NCI-H2081 treated with DMSO at 0.1 percent for 48 hours (cell line): Measurements from ENCODE around the gene KRT2.
"Not testable (repeated sequence)": the region's sequence is repeated elsewhere in the genome, so short reads cannot be mapped to it uniquely, and the experiment has no call there.

Source experiments
- DNase-seq: peaks from one replicate; lab custom pipeline; 2025; lab: John Stamatoyannopoulos, UW

KRT2 gene

DNA sequence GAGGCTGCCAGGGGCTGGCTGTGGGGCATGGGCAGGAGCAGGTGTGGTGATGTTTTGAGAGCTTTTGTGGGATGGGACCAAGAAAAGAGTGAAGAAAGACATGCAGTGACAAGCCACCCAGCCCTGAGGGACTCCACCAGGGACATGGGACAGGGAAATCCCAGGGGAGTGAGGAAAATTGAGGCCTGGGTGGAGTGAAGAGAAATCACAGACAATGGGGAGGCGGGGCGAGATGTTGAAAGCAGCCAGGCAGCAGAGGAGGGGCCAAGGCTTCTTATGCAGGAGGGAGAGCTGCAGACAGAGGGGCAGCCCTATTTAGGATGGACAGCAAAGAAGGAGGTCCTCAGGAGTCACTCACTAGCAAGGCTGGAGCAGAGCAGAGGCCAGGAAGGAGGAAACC is 32.4 kb upstream of the KRT2 start:
- no peak for DNase-seq

DNA sequence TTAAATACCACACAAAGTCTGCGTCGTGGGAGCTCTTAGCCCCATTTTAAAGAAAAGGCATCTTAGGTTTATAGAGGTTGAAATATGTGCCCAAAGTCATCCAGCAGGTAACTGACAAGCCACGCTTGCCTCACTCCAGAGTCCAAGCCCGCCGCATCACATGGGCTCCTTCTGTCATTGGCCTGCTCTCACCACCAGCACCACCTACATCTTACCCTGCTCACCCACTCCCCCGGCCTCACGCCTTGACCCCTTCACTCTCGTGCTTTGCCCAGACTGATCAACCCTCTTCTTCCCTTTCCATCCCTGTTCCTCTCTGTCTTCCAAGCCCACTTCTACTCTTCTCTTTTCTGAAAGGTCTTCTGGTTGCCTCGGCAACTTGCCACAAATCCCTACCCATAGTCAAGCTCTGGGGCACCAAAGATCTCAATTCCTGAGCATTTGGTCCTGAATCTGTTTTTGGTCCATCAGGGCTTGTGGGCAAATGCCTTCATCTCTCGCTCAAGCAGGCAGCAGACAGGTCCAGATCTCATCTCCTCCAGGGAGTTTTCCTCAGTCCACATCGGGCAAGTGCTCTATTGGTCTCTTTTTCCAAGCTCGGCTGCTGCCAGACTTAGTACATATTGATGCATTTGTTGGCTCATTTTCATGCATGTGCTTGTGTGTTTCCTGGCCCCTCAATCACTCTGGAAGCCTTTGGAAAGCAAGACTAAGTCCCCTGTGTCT is 31.7 kb upstream of the KRT2 start:
- no peak for DNase-seq

GRCh38 chr12:52682938-52683574 is 31.0 kb upstream of the KRT2 start:
- no peak for DNase-seq

- DNase-seq: no peak
Observed at GRCh38 chr12:52682381-52682660, 30.3 kb upstream of the KRT2 start.

DNA sequence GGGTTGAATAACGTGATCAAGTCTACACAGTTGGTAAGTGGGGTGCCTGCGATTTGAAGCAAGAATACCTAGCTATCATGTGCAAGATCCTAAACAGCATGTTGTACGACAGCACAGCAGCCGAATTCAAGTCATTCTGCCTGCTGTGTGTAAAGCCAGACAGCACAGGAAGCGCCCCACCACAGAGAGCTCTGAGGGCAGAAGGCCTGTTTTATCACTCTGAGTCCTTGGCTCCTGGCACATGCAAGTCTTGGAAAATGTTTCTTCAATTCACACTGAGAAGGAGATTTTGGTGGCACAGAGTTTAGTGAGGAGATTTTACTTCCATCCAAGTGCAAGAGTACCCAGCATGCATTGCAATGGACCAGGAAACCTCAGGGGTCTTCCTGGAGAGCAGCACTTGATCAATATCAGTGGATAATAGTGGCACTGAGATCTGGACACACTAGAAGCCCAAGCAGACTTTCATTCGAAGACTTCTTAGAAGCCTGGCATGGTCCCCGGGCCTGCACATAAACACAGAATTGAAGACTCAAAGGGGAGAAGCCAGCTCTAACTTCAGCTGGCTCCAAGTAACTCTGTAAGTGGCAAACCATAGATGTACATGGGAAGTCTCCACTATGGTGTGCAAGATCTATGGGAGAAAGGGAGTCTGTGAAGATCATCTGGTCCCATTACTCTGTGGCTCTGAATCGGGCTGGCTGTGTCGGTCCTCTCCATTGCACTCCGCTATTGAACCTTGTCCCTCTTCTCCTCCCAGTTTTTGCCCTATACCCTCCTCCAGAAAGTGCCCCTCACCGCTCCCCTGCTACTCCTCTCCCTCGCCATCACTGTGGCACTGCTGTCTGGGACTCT is 29.7 kb upstream of the KRT2 start:
- DNase-seq: no peak

GRCh38 chr12:52680363-52680762 is 28.4 kb upstream of the KRT2 start, which contains the start of gene KRT1:
KRT1 (minus strand) TSS chr12:52680407; CDS start chr12:52680348, 59 bp downstream.
- no peak for DNase-seq

DNA sequence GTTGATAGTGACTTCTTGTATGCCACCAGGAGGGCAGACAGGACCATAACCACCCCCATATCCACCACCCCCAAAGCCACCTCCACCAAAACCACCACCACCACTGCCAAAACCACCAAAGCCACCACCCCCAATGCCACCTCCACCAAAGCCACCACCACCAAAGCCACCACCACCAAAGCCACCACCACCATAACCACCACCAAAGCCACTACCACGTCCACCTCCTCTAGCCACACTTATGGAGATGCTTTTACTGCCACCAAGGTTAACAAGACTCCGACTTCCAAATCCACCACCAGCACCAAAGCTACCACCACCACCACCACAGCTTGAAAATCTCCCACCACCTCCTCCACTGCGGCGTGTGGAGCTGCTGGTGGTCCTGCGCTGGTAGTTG is 27.9 kb upstream of the KRT2 start:
- DNase-seq: no peak

- no peak for DNase-seq
Observed at GRCh38 chr12:52677671-52678070, 25.7 kb upstream of the KRT2 start.

- DNase-seq: no peak
Observed at GRCh38 chr12:52677126-52677525, 25.1 kb upstream of the KRT2 start.

DNA sequence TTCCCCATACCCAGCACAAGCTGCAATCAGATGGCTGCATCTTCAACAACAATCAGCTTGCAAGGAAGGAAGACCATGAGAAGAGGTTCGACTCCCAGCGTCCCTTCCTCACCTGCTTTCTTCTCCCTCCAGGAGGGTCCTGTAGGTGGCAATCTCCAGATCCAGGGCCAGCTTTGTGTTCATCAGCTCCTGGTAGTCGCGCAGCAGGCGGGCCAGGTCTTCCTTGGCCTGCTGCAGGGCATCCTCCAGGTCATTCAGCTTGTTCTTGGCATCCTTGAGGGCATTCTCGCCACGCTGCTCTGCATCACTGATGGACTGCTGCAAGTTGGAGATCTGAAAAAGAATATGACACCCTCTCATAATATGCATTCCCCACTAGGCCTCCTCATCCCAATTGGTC is 24.2 kb upstream of the KRT2 start:
- DNase-seq: no peak

DNA sequence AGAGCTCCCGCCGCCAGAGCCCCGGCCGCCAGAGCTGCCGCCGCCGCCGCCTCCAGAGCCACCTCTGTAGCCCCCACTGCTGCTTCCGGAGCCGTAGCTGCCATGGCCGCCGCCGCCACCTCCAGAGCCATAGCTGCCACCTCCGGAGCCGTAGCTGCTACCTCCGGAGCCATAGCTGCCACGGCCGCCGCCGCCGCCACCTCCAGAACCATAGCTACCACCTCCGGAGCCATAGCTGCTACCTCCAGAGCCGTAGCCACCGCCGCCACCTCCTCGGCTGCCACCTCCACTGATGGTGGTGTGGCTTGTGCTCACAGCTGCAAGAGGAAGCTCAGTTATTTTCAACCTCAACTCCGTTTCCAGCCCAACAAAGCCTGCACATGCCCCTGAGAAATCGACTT is 23.3 kb upstream of the KRT2 start:
- DNase-seq: no peak

- DNase-seq: no peak
Observed at GRCh38 chr12:52674433-52674775, 22.4 kb upstream of the KRT2 start.

DNA sequence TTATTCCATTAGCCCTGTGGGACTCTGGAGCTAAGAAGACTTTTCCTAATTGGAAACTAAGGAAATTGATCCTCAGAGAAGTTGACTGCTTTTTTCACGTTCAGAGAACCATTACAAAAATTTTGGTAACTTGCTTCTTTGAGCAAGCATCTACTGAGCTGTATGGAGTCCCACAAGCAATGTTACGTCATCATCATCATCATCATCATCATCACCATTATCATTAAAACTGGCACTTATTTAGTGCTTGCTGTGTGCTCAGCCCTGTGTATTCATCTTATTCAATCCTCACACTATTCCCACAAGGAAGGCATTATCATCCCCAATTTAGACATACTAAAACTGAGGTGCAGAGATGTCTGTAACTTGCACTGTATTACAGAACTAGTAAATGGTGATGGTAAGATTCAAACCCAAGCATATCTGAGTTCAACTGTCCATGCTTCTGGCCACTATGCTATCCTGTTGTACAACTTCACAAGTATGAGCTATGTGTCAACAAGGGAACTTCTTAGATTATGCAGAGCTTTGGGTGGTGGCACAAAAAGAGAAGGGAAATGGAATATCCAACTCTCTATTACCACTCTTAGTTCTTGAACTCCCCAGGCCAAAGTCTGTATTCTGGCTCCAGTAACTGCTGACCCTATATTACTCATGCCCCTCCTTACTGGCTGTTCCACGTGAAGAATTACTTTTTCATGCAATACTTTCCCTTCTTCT is 21.9 kb upstream of the KRT2 start:
- no peak for DNase-seq

DNA sequence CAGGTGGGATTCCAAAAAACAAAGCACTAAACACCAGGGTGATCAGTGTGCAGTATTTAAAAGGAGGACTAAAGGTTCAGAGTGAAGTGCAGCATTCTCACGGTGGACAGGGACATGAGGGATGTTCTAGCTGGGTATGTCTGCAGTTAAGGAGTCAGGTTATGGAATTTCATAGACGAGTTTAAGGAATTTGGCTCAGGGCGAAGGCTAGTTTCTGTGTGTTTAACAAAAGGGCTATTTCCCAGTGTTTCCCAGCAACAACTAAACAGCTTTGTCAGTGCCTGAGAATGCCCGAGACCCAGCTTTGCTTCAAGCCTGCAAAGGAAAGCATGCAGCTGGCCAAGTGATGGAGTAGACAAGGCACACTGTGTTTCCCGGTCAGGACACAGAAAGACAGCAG is 21.2 kb upstream of the KRT2 start:
- no peak for DNase-seq

- DNase-seq: no peak
Observed at GRCh38 chr12:52672321-52672933, 20.4 kb upstream of the KRT2 start.

GRCh38 chr12:52670961-52671360 is 18.9 kb upstream of the KRT2 start:
- no peak for DNase-seq

DNA sequence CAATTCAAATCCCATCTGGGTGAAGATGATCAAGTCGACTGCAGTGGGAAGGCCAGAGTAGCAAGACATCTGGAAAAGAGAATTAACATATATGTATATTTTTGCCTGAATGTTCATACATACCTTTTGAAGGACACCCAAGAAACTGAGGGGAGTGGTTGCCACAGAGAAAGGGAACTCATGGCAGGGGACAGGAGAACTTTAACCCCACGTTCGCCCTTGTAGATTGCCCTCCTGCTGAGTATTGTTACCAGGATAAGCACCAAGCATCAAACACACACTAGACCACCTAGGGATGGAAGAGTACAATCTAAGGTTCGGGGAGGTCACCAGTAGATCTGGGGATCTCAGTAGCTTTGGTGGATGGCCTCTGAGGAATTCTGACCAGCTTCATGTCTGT is 18.5 kb upstream of the KRT2 start:
- DNase-seq: no peak

DNA sequence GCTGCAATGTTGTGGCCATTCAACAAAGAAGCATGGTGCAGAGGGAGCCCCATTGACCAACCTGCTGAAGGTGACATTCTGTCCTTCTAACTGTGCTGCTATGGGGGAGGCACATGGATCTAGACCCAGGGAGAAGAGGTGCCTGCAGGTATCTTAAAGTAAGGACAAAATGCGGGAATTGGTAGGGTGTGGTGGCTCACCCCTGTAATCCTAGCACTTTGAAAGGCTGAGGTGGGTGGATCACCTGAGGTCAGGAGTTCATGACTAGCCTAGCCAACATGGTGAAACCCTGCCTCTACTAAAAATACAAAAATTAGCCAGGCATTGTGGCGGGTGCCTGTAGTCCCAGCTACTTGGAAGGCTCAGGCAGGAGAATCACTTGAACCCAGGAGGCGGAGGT is 17.9 kb upstream of the KRT2 start:
- not testable (repeated sequence) for DNase-seq

DNA sequence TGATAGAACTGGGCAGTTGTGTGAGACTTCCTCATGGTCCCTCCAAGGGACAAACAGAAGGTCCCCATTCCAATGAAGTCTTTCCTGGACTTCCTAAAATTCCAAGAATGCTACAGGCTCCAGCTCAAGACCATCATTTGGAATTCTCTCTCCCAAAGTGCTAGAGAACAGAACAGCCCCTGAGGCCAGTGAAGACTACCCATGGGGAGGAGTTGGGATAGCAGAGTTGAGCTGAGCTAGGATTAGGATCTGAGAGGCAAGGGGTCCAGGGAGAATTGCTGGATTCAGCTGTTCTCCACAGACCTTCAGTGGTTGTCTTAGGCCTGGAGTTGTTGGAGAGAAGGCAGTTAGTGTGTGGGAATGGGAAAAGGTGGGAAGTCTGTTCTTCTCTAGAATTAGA is 17.4 kb upstream of the KRT2 start:
- no peak for DNase-seq

- DNase-seq: no peak
Observed at GRCh38 chr12:52667931-52668330, 15.9 kb upstream of the KRT2 start.

GRCh38 chr12:52667509-52667908 is 15.5 kb upstream of the KRT2 start:
- DNase-seq: no peak

DNA sequence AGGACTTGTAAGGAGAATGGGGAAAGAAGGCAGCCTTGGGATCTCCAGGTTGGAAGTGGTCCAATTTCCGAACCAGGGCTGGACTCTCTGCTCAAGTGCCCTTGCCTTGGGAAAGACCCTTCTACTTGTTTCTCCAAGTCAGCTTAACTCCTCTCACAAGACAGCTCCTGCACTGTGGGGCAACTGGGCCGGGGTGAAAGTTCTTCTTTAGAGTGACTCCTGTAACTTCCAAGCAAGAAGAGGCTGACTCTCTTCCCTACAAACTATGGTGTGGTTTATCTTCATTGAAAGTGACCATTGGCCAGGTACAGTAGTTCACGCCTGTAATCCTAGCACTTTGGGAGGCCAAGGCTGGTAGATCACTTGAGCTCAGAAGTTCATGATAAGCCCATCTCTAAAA is 14.5 kb upstream of the KRT2 start:
- no peak for DNase-seq
